K562 (cell line): ENCODE measurements around the gene RBP3. TPM values are rescaled to one million over a fixed set of nuclear protein-coding genes. Genes with fewer than 3 reads are reported as not detected.

ENCODE experiments used
- CREB1 ChIP-seq, 2 experiments: sonication (generic) in 1 of 2; formaldehyde crosslinking in 1 of 2; IDR thresholded peaks; 2 replicates each; pipeline versions ENCODE4 v1.6.1 to v1.8.0; 2012 to 2022; ENCODE audit warnings: inconsistent platforms in 1 of 2, mild to moderate bottlenecking in 1 of 2, missing genetic modification reagents in 1 of 2, moderate library complexity in 1 of 2
- FOSL1 ChIP-seq: fragments of 200-800 bp; sonication (Bioruptor generic); conservative IDR thresholded peaks from 2 replicates; pipeline ENCODE4 v1.6.1; 2016; ENCODE audit warnings: missing genetic modification characterization, missing compliant biosample characterization
- ILF3 ChIP-seq: fragments of 450-650 bp; IDR thresholded peaks from 2 replicates; pipeline ENCODE4 v1.6.1; 2018; ENCODE audit warnings: antibody characterized with exemption, mild to moderate bottlenecking, moderate library complexity, borderline replicate concordance
- KDM5B ChIP-seq: fragments of 200-600 bp; sonication (generic); IDR thresholded peaks from 2 replicates; pipeline ENCODE4 v1.6.1; 2012; ENCODE audit warnings: low read depth, mild to moderate bottlenecking, moderate library complexity, low read length, control low read depth, inconsistent platforms; ENCODE audit not compliant: insufficient replicate concordance
- LCOR ChIP-seq: sonication (generic); formaldehyde crosslinking; IDR thresholded peaks from 2 replicates; pipeline ENCODE4 v1.8.0; 2022; ENCODE audit warnings: mild to moderate bottlenecking, missing genetic modification reagents
- MECOM ChIP-seq: fragments of 250-450 bp; sonication (Bioruptor Pico); IDR thresholded peaks from 2 replicates; pipeline ENCODE4 v1.8.0; 2022; ENCODE audit warnings: inconsistent platforms
- MNT ChIP-seq, 2 experiments: fragments of 450-650 bp; conservative IDR thresholded peaks; 2 replicates each; pipeline ENCODE4 v1.6.1; 2017; ENCODE audit warnings: mild to moderate bottlenecking in 2 of 2, moderate library complexity in 2 of 2
- NFE2 ChIP-seq: IDR thresholded peaks from 2 replicates; pipeline ENCODE4 v1.6.1; 2014; ENCODE audit warnings: antibody characterized with exemption, low read depth
- RBM17 ChIP-seq: fragments of 200-400 bp; formaldehyde crosslinking; IDR thresholded peaks from 2 replicates; pipeline ENCODE4 v1.6.1; 2017; ENCODE audit warnings: low read depth, mild to moderate bottlenecking, low read length, borderline replicate concordance
- TAF1 ChIP-seq: IDR thresholded peaks from 2 replicates; pipeline ENCODE4 v1.6.1; 2011; ENCODE audit warnings: mild to moderate bottlenecking, low read length, moderate library complexity; ENCODE audit not compliant: insufficient read depth, control insufficient read depth, severe bottlenecking; ENCODE audit errors: extremely low read depth
- TCF3 ChIP-seq: sonication (generic); formaldehyde crosslinking; IDR thresholded peaks from 2 replicates; pipeline ENCODE4 v1.4.0; 2020; ENCODE audit warnings: mild to moderate bottlenecking, missing genetic modification reagents
- ZNF398 ChIP-seq: fragments of 250-450 bp; sonication (Bioruptor Pico); IDR thresholded peaks from 2 replicates; pipeline ENCODE4 v1.8.0; 2021; ENCODE audit warnings: moderate library complexity, mild to moderate bottlenecking, inconsistent platforms
- ZNF512 ChIP-seq: IDR thresholded peaks from 2 replicates; pipeline ENCODE4 v1.6.1; 2016; ENCODE audit warnings: missing genetic modification characterization, missing compliant biosample characterization
- ZNF75A ChIP-seq: fragments of 450-650 bp; formaldehyde crosslinking; IDR thresholded peaks from 2 replicates; pipeline ENCODE4 v1.4.0; 2020; ENCODE audit warnings: mild to moderate bottlenecking
- polyA plus RNA-seq, 8 experiments: library from polyadenylated mRNA; depleted of rRNA in 4 of 8; stranded (reverse) in 5 of 8; unstranded in 3 of 8; fragments of >200 nt; fragmentation: Nextera tagmentation in 2 of 8; fragmentation: Illumina TruSeq in 1 of 8; extraction: Ambion mirVana in 2 of 8; extraction: Trizol in 1 of 8; gene quantifications; 2 replicates each; pipeline versions ENCODE4 v1.2.1 to v1.2.3, GENCODE V29; 2011 to 2014; ENCODE audit warnings: inconsistent platforms in 1 of 8, missing spikeins in 1 of 8
- total RNA-seq, 7 experiments: library from RNA; depleted of rRNA in 6 of 7; stranded (reverse); fragments of >200 nt in 6 of 7; fragmentation: Illumina TruSeq in 2 of 7; extraction: Trizol in 2 of 7; gene quantifications; 2 replicates each; pipeline versions ENCODE4 v1.2.1 to v1.2.3, GENCODE V29; 2011 to 2021; ENCODE audit warnings: low replicate concordance in 1 of 7
- TF ChIP-seq, protein P1 (sequence below): fragments of 250-450 bp; sonication (Bioruptor Pico); IDR thresholded peaks from 2 replicates; pipeline ENCODE4 v1.5.0; 2021; ENCODE audit warnings: mild to moderate bottlenecking, moderate library complexity
- TF ChIP-seq, protein P2 (sequence below): fragments of 450-650 bp; formaldehyde crosslinking; IDR thresholded peaks from 2 replicates; pipeline ENCODE4 v1.4.0; 2022; ENCODE audit warnings: missing genetic modification characterization

Gene RBP3
- total and polyA plus RNA-seq, 9 of the 15 experiments (the other 6 are each of a cell fraction or from before 2014, with no cell fraction given), result not detected

GRCh38 chr10:47322300-47323061 is 25.7 kb upstream of the RBP3 start, which contains the start of gene GDF2 (continued):
- TF ChIP-seq FOSL1 (peak; percentile 50; the same call in 1 of the 2 replicates), MNT (conservative IDR thresholded peaks at IDR 0.05) (0 out of 4 replicates have a peak, but pooled peaks of 1 of the 2 experiments have one; percentile 40), NFE2 (no peak), RBM17 (no peak), ZNF512 (tag) (no peak), MECOM (CRISPR knock-in tag) (no peak), CREB1 (IDR thresholded peaks at IDR 0.05) (no peak), CREB1 (CRISPR knock-in tag; IDR thresholded peaks at IDR 0.05) (no peak), TAF1 (no peak), ILF3 (no peak), KDM5B (no peak), TCF3 (peak; percentile 86), LCOR (CRISPR knock-in tag) (no peak), ZNF398 (CRISPR knock-in tag) (no peak), ZNF75A (no peak)
- TF ChIP-seq, protein P1, sequence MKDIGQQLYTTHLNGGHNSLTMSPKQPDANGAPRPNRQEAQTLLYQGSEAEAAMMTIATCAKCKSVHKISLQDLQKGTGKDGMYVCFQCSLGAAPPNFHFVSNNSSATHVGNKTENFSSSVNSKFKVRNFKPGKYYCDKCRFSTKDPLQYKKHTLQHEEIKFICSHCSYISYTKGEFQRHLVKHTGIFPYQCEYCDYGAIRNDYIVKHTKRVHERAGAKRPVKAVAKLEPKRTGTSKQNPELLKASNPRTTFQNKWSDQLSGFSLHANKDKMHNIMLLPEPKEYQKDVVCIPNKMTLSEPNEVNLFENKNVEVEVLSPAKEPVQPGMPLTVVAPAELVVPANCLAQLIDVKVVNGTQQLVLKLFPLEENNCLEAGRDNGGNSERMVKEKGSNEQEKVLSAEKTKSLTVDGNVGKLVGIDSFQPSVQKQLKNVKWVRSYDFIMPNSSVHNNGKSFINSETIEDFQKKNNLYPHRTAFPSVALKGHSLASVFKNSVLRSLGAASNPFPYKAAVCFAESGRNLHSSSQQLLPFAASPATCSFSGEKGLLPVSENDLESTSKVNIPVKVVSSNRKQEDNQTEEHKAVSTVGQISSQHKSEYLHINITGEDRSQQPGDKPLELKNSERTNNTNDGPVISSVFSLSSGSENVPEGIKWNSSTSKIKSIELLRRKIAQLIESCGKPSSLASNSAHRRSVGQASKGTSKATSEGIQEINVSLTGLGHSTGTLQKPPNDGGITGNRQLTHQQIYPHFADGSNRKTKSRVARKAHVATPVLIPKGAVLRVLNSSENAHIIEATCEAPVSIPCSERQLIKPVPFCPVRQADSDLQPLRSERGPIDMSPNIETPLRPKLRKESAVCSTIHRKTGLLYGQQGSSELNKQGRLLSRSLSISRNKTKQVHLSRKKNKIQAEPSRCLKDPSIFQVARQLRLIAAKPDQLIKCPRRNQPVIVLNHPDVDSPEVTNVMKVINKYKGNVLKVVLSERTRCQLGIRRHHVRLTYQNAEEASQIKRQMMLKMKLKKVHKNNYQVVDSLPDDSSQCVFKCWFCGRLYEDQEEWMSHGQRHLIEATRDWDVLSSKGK (CRISPR knock-in tag), result no peak
- TF ChIP-seq, protein P2, sequence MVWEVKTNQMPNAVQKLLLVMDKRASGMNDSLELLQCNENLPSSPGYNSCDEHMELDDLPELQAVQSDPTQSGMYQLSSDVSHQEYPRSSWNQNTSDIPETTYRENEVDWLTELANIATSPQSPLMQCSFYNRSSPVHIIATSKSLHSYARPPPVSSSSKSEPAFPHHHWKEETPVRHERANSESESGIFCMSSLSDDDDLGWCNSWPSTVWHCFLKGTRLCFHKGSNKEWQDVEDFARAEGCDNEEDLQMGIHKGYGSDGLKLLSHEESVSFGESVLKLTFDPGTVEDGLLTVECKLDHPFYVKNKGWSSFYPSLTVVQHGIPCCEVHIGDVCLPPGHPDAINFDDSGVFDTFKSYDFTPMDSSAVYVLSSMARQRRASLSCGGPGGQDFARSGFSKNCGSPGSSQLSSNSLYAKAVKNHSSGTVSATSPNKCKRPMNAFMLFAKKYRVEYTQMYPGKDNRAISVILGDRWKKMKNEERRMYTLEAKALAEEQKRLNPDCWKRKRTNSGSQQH (CRISPR knock-in tag), result no peak
